NB4 (cell line): ENCODE results near the gene KIRREL1.

Experiments used
- CTCF ChIP-seq: IDR thresholded peaks from one replicate; pipeline ENCODE4 v1.5.1; 2012; ENCODE audit warnings: low read depth, low read length
- MAX ChIP-seq: IDR thresholded peaks from 2 replicates; pipeline ENCODE4 v1.6.1; 2011; ENCODE audit warnings: low read depth, low read length
- MYC ChIP-seq: IDR thresholded peaks from 2 replicates; pipeline ENCODE4 v1.6.1; 2011; ENCODE audit warnings: low read depth, low read length
- POLR2A ChIP-seq: IDR thresholded peaks from 2 replicates; pipeline ENCODE4 v1.6.1; 2011; ENCODE audit warnings: mild to moderate bottlenecking; ENCODE audit not compliant: insufficient read length; ENCODE audit errors: extremely low read depth

GRCh38 chr1:158008630-158009029 is 15.2 kb downstream of the KIRREL1 start:
- TF ChIP-seq POLR2A: no peak
- no peak for TF ChIP-seq CTCF
- TF ChIP-seq MYC: no peak
- no peak for TF ChIP-seq MAX
